ENCODE results near the gene TSPAN8. TPM values are rescaled to one million over a fixed set of nuclear protein-coding genes. Genes with fewer than 3 reads are reported as not detected.

The TSPAN8 gene
- total RNA-seq, 1 donor from 2014 or later: 0.42 TPM

Other genes with a start within 250 kb of the TSPAN8 start
- 2.3 and 2.8 TPM in 2 replicates for gene PTPRR, start 237.3 kb downstream of the TSPAN8 start, total RNA-seq

All from kidney epithelial cell (primary cell).